ENCODE data around the gene MN1. TPM values are rescaled to one million over a fixed set of nuclear protein-coding genes. Genes with fewer than 3 reads are reported as not detected.
A peak's percentile ranks its signal among the peaks of the same experiment; 100 is the strongest.

Gene MN1
- total and polyA plus RNA-seq, 2 of the 4 experiments (the other 2 are of a cell fraction): 0.36 to 1.3 TPM

DNA sequence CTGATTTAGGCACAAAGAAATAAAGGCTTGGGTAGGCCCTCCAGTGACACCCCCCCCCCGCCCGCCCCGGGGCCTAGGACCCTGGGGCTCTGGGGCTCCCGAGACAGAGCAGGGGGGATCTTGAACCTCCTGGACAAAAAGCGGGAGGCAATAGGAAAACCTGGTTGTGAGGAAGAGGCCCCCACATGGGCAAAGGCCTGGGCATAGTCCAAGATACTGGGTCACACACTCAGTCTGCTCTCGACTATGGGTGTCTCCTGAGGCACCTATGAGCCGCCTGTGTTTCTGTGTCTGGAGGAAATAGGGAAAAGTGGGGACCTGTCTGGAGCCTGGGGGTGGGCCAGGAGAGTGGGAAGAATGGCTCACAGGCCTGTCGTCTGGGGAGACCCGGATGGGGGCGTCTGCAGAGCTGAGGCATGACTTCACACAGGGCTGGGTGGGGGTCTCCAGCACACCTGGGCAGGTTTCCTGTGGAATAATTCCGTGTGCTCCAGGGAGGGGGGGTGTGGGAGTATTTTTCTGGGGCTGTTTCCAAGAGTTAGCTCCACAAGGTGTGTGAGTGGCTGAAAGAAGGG, 2.4 kb upstream of the MN1 start:
- no peak overlapping the region for H4K8ac ChIP-seq (ENCODE audit: low read depth in 2 of 2, low read length in 2 of 2)
- H3K36me3 ChIP-seq (ENCODE audit: control insufficient read depth, insufficient read depth, low read length): peaks cover 4% of the 10 kb centered on the region; the same call in 1 of the 2 replicates
- ChIA-PET CTCF (no interaction called here), POLR2A (ENCODE audit: unreplicated experiment) (no interaction called here)
- no peak overlapping the region for H2AK9ac ChIP-seq (replicated peaks; ENCODE audit: low read depth, low read length, poor library complexity)
- no peak overlapping the region for H2BK5ac ChIP-seq (ENCODE audit: low read depth, low read length, poor library complexity, severe bottlenecking)
- no peak overlapping the region for H2BK120ac ChIP-seq (ENCODE audit: low read depth, low read length)
- in situ Hi-C loops (cut with MboI; ENCODE audit: low sequenced_read_pairs): loop anchor here (10.0 kb wide), 1 partner anchor 399 kb away; no protein-coding TSS in a partner anchor
- H3K27ac ChIP-seq (ENCODE audit: insufficient read depth, low read length): no peak overlapping the region
- H3K4me1 ChIP-seq (ENCODE audit: control insufficient read depth, insufficient read depth, low read length): peaks cover 11% of the 10 kb centered on the region
- intact Hi-C loops (cut with micrococcal nuclease): loop anchor here (1.0 to 10.0 kb wide), 8 partner anchors 63 to 1048 kb away; no protein-coding TSS in a partner anchor
- H3K23ac ChIP-seq (ENCODE audit: low read depth, low read length): no peak overlapping the region
- no peaks in the 10 kb centered on the region for H3K9me1 ChIP-seq (ENCODE audit: insufficient read depth, low read length)
- H2BK20ac ChIP-seq (ENCODE audit: low read depth, low read length): 0 out of 2 replicates have a peak overlapping the region, but pooled peaks have one; percentile 61
- WGBS, 2 experiments (ENCODE audit: extremely low coverage in 2 of 2, insufficient read length in 1 of 2): 83% methylated on average over 1 of the region's 11 CpGs; no CpG with 5 or more reads in 1 of the 2 experiments
- H4K91ac ChIP-seq (ENCODE audit: insufficient read depth, low read depth, low read length): no peak overlapping the region
- ATAC-seq (ENCODE audit: low read depth) (no peak), DNase-seq (no peak)
- H3K14ac ChIP-seq (replicated peaks; ENCODE audit: low read depth, low read length): no peak overlapping the region
- dilution Hi-C loops (cut with HindIII; ENCODE audit: low sequenced_read_pairs, unreplicated experiment): no loop called here
- H2BK15ac ChIP-seq (ENCODE audit: low read depth, low read length): no peak overlapping the region
- no peak overlapping the region for H3K4me3 ChIP-seq (ENCODE audit: insufficient read depth, low read depth, low read length)
- no peak overlapping the region for H3K56ac ChIP-seq (ENCODE audit: extremely low read depth, insufficient read depth, low read length)
- no peaks in the 10 kb centered on the region for H3K9me3 ChIP-seq (ENCODE audit: control insufficient read depth, insufficient read depth, low read length)
- BruUV-seq (replicated peaks): no TSS peak
- no peaks in the 10 kb centered on the region; the same call in 1 of the 2 replicates for H4K20me1 ChIP-seq (ENCODE audit: insufficient read depth, low read length)
- H3K4ac ChIP-seq (ENCODE audit: low read depth, low read length): no peak overlapping the region; the same call in 1 of the 2 replicates
- 0 out of 2 replicates have a peak overlapping the region, but pooled peaks have one; percentile 66 for H2AK5ac ChIP-seq (ENCODE audit: low read depth, low read length)
- H2AFZ ChIP-seq (replicated peaks; ENCODE audit: low read length, poor library complexity): no peak overlapping the region
- no peaks in the 10 kb centered on the region; the same call in 1 of the 2 replicates for H3K27me3 ChIP-seq (ENCODE audit: control insufficient read depth, insufficient read depth, low read length)
- no peak overlapping the region for H3K18ac ChIP-seq (ENCODE audit: low read depth, low read length)
- no peaks in the 10 kb centered on the region; a peak in 2 of 4 replicates for H3K79me1 ChIP-seq (ENCODE audit: low read depth in 1 of 2, low read length in 2 of 2)
- no peak overlapping the region for H4K5ac ChIP-seq (ENCODE audit: low read depth, low read length)
- H3K4me2 ChIP-seq (ENCODE audit: low read depth, low read length): no peak overlapping the region
- no peak for TF ChIP-seq POLR2A (IDR thresholded peaks at IDR 0.05; ENCODE audit: low read depth, low read length)
- TF ChIP-seq BHLHE40 (IDR thresholded peaks at IDR 0.05; ENCODE audit: low read depth, low read length): no peak
- no peak for TF ChIP-seq SMC3 (IDR thresholded peaks at IDR 0.05; ENCODE audit: low read depth, low read length)
- TF ChIP-seq CHD1 (IDR thresholded peaks at IDR 0.05; ENCODE audit: low read depth, low read length): no peak
- TF ChIP-seq USF2 (IDR thresholded peaks at IDR 0.05; ENCODE audit: low read depth, low read length): no peak
- TF ChIP-seq RCOR1 (IDR thresholded peaks at IDR 0.05; ENCODE audit: insufficient replicate concordance, low read length): no peak
- no peak for TF ChIP-seq MXI1 (IDR thresholded peaks at IDR 0.05; ENCODE audit: borderline replicate concordance, low read depth, low read length)
- TF ChIP-seq, protein P1, sequence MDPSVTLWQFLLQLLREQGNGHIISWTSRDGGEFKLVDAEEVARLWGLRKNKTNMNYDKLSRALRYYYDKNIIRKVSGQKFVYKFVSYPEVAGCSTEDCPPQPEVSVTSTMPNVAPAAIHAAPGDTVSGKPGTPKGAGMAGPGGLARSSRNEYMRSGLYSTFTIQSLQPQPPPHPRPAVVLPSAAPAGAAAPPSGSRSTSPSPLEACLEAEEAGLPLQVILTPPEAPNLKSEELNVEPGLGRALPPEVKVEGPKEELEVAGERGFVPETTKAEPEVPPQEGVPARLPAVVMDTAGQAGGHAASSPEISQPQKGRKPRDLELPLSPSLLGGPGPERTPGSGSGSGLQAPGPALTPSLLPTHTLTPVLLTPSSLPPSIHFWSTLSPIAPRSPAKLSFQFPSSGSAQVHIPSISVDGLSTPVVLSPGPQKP (IDR thresholded peaks at IDR 0.05; ENCODE audit: borderline replicate concordance, low read depth, low read length): no peak
- TF ChIP-seq FOS (IDR thresholded peaks at IDR 0.05; ENCODE audit: low read depth, low read length): no peak
- TF ChIP-seq MAZ (IDR thresholded peaks at IDR 0.05; ENCODE audit: borderline replicate concordance, low read depth, low read length): no peak
- TF ChIP-seq CEBPB (IDR thresholded peaks at IDR 0.05; ENCODE audit: low read depth, low read length): no peak
- TF ChIP-seq, protein P2, sequence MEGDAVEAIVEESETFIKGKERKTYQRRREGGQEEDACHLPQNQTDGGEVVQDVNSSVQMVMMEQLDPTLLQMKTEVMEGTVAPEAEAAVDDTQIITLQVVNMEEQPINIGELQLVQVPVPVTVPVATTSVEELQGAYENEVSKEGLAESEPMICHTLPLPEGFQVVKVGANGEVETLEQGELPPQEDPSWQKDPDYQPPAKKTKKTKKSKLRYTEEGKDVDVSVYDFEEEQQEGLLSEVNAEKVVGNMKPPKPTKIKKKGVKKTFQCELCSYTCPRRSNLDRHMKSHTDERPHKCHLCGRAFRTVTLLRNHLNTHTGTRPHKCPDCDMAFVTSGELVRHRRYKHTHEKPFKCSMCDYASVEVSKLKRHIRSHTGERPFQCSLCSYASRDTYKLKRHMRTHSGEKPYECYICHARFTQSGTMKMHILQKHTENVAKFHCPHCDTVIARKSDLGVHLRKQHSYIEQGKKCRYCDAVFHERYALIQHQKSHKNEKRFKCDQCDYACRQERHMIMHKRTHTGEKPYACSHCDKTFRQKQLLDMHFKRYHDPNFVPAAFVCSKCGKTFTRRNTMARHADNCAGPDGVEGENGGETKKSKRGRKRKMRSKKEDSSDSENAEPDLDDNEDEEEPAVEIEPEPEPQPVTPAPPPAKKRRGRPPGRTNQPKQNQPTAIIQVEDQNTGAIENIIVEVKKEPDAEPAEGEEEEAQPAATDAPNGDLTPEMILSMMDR (conservative IDR thresholded peaks at IDR 0.05; ENCODE audit: low read depth, low read length): no peak
- no peak for TF ChIP-seq MAFK (IDR thresholded peaks at IDR 0.05; ENCODE audit: low read depth, low read length)
- TF ChIP-seq RFX5 (IDR thresholded peaks at IDR 0.05; ENCODE audit: low read depth, low read length): no peak
- TF ChIP-seq RAD21 (IDR thresholded peaks at IDR 0.05; ENCODE audit: low read length): no peak
- TF ChIP-seq NFE2L2 (IDR thresholded peaks at IDR 0.05; ENCODE audit: low read depth, low read length): no peak
- H3K9ac ChIP-seq (ENCODE audit: low read depth, low read length): no peak overlapping the region
